Calu3 (cell line): ENCODE data around the gene ADAMTS9. TPM values are rescaled to one million over a fixed set of nuclear protein-coding genes. Genes with fewer than 3 reads are reported as not detected.

Experiments used
- BruUV-seq: library from RNA; stranded (reverse); fragments of 400-500 nt; replicated peaks from 2 replicates; lab custom pipeline; 2021; lab: Mats Ljungman, UMichigan
- CTCF ChIA-PET: fragments of 300-600 bp; sonication (Branson Sonifier 250); formaldehyde crosslinking; loops from one replicate; lab custom pipeline; 2022; ENCODE audit warnings: antibody characterized with exemption; lab: Charles Lee
- DNase-seq: peaks from one replicate; pipeline ENCODE4 v3.0.0; 2022
- H3K27ac Mint-ChIP-seq: one replicate; pipeline ENCODE4 v1.8.0; 2022; ENCODE audit warnings: mixed read lengths; ENCODE audit not compliant: unreplicated experiment
- H3K27me3 Mint-ChIP-seq: one replicate; pipeline ENCODE4 v1.8.0; 2022; ENCODE audit warnings: mixed read lengths; ENCODE audit not compliant: unreplicated experiment
- H3K36me3 Mint-ChIP-seq: one replicate; pipeline ENCODE4 v1.8.0; 2022; ENCODE audit warnings: mild to moderate bottlenecking, moderate library complexity, mixed read lengths; ENCODE audit not compliant: insufficient read depth, unreplicated experiment
- H3K4me1 Mint-ChIP-seq: one replicate; pipeline ENCODE4 v1.8.0; 2022; ENCODE audit warnings: mild to moderate bottlenecking, low read depth, mixed read lengths; ENCODE audit not compliant: unreplicated experiment
- H3K4me3 Mint-ChIP-seq: one replicate; pipeline ENCODE4 v1.8.0; 2022; ENCODE audit warnings: mild to moderate bottlenecking, low read depth, moderate library complexity, mixed read lengths; ENCODE audit not compliant: unreplicated experiment
- H3K9me3 Mint-ChIP-seq: one replicate; pipeline ENCODE4 v1.8.0; 2022; ENCODE audit warnings: low read depth, mixed read lengths; ENCODE audit not compliant: unreplicated experiment
- intact Hi-C: fragments of 100-400 bp; cut with micrococcal nuclease; formaldehyde crosslinking; loops from one replicate; pipeline ENCODE4 v1.10.0; 2022; ENCODE audit not compliant: unreplicated experiment
- total RNA-seq: library from RNA; stranded (reverse); gene quantifications from 2 replicates; pipeline ENCODE4 v1.2.3, GENCODE V29; 2022
- TF ChIP-seq, protein P1 (sequence below): fragments of 200-600 bp; IDR thresholded peaks from one replicate; pipeline ENCODE4 v1.8.0; 2022; ENCODE audit warnings: antibody characterized with exemption; ENCODE audit not compliant: unreplicated experiment

The ADAMTS9 gene
- total RNA-seq, 1 experiment from 2014 or later = 54.6 TPM

DNA sequence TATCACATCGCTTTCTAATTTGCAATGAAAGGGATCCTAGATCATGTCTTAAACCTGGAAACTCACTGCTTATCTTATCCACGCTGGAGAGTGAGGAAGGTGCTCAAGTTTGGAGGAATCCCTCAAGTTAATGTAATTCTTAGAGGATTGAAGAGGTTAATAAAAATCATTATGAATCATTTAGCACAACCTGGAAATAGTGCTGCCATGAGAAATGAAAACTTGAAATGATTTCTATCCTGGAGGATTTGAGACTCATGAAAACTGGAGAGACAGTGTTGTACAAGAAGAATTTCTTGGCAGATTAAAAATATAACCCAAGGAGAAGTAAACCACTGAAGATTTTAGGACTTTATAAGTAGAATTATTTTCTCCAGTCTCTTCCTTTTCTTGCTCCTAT lies 125.9 kb downstream of the ADAMTS9 start:
- peaks cover 4% of the 10 kb centered on the region for H3K36me3 Mint-ChIP-seq
- no TSS peak for BruUV-seq
- H3K4me3 Mint-ChIP-seq = no peak overlapping the region
- no peak for DNase-seq
- intact Hi-C loops = no loop called here
- TF ChIP-seq, protein P1, sequence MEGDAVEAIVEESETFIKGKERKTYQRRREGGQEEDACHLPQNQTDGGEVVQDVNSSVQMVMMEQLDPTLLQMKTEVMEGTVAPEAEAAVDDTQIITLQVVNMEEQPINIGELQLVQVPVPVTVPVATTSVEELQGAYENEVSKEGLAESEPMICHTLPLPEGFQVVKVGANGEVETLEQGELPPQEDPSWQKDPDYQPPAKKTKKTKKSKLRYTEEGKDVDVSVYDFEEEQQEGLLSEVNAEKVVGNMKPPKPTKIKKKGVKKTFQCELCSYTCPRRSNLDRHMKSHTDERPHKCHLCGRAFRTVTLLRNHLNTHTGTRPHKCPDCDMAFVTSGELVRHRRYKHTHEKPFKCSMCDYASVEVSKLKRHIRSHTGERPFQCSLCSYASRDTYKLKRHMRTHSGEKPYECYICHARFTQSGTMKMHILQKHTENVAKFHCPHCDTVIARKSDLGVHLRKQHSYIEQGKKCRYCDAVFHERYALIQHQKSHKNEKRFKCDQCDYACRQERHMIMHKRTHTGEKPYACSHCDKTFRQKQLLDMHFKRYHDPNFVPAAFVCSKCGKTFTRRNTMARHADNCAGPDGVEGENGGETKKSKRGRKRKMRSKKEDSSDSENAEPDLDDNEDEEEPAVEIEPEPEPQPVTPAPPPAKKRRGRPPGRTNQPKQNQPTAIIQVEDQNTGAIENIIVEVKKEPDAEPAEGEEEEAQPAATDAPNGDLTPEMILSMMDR = no peak
- H3K27ac Mint-ChIP-seq = no peak overlapping the region
- H3K9me3 Mint-ChIP-seq = no peaks in the 10 kb centered on the region
- CTCF ChIA-PET = no interaction called here
- H3K4me1 Mint-ChIP-seq = no peaks in the 10 kb centered on the region
- H3K27me3 Mint-ChIP-seq = no peaks in the 10 kb centered on the region

DNA sequence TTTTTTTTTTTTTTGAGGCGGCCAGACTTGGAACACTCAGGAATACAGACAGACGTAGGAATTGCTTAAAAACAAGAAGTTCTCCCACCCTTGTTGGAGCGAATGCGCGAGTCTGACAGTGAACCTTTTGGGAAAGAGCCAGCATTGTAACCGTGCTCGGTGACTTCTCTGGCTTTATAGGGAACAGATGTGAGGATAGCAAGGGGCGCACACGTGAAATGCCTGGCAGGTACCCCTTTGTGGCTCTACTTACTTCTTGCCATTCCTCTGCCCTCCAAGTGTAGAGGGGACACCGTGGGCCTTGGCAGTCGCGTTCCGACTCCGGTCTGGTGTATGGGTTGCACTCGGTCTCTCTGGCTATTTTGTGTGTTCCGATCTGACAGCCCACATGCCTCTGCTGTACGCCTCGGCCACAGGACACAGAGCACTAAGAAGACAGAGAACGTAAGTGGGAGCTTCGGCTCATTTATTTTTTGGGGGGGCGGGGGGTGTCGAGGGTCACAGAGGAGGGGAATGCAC lies 126.4 kb downstream of the ADAMTS9 start:
- intact Hi-C loops = no loop called here
- Mint-ChIP-seq H3K36me3 (peaks cover 4% of the 10 kb centered on the region), H3K27me3 (no peaks in the 10 kb centered on the region), H3K4me1 (no peaks in the 10 kb centered on the region), H3K4me3 (no peak overlapping the region), H3K27ac (no peak overlapping the region), H3K9me3 (no peaks in the 10 kb centered on the region)
- BruUV-seq = no TSS peak
- TF ChIP-seq, protein P1 = no peak
- CTCF ChIA-PET = no interaction called here
- DNase-seq = no peak

DNA sequence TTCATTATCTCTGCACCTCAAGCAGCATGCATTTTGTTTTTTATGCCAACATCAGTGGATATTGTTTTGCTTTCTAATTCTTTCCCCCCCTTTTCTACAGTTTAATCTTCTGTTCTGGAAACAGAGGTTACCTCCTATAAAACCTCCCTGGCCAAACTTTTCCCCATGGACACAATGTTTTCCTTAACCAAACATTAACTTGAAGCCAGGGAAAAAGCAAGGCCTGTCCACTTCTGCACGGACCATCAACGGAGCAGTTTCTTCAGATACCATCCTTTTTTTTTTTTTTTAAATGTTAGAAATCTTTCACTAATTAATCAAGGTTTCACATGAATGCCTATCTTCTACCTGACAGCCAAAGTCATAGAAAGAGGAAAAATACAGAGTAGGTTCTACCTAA lies 127.0 kb downstream of the ADAMTS9 start:
- Mint-ChIP-seq H3K27me3 (no peaks in the 10 kb centered on the region), H3K4me3 (no peak overlapping the region), H3K27ac (no peak overlapping the region), H3K4me1 (no peaks in the 10 kb centered on the region), H3K9me3 (no peaks in the 10 kb centered on the region), H3K36me3 (peaks cover 4% of the 10 kb centered on the region)
- TF ChIP-seq, protein P1 = no peak
- CTCF ChIA-PET = no interaction called here
- no peak for DNase-seq
- intact Hi-C loops = no loop called here
- no TSS peak for BruUV-seq

DNA sequence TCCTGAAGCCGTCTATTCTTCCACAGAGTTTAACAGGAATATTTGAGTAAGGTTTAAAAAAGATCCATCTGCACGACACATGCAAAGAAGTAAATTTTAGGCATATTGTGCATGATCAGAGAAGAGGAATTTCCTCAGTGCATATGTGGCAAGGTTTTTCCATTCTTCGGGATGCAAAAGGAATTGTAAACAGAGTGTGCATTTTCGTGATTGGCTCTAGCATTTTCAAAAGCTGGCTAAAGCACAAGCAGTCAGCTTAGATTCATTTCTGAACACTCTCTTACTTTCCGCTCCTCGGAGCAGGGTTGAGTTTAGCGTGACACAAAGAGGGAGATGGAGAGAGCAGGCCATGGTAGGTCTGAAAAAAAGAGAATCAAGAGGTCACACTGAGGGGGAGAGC lies 128.2 kb downstream of the ADAMTS9 start:
- no peak overlapping the region for H3K4me3 Mint-ChIP-seq
- H3K27ac Mint-ChIP-seq = no peak overlapping the region
- no peak for DNase-seq
- CTCF ChIA-PET = no interaction called here
- no TSS peak for BruUV-seq
- no peaks in the 10 kb centered on the region for H3K9me3 Mint-ChIP-seq
- TF ChIP-seq, protein P1 = no peak
- intact Hi-C loops = no loop called here
- H3K4me1 Mint-ChIP-seq = no peaks in the 10 kb centered on the region
- H3K27me3 Mint-ChIP-seq = no peaks in the 10 kb centered on the region
- peaks cover 9% of the 10 kb centered on the region for H3K36me3 Mint-ChIP-seq
